HG02610 (cell line): Measurements from ENCODE around the gene TAF11L5.
"Not testable (repeated sequence)": the region's sequence is repeated elsewhere in the genome, so short reads cannot be mapped to it uniquely, and the experiment has no call there.

Source experiments
- ATAC-seq: cut with Tn5 transposase; IDR thresholded peaks from one replicate; pipeline ENCODE4 v1.9.1; 2021; ENCODE audit warnings: mild to moderate bottlenecking, moderate library complexity; ENCODE audit not compliant: unreplicated experiment

The TAF11L5 gene

DNA sequence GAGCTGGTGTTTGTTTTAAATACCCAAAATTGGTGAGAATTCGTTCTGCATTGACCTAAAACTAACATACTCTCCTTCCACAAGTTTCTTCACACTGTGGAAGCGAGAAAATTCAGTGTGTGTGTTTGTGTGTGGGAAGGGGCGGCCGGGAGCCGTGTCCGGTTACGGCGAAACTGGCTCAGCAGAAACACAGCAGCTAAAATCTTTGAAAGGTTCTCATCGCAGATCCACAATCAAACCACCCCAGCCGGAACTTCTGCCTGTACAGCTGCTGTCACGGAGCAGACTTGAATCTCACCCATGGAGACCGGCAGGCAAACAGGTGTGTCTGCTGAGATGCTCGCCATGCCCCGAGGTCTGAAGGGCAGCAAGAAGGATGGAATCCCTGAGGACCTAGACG lies at the start of gene TAF11L5:
Gene TAF11L5, plus strand, starts transcription at position 301 of the 400 bp plus-strand sequence.
- not testable (repeated sequence) for ATAC-seq

DNA sequence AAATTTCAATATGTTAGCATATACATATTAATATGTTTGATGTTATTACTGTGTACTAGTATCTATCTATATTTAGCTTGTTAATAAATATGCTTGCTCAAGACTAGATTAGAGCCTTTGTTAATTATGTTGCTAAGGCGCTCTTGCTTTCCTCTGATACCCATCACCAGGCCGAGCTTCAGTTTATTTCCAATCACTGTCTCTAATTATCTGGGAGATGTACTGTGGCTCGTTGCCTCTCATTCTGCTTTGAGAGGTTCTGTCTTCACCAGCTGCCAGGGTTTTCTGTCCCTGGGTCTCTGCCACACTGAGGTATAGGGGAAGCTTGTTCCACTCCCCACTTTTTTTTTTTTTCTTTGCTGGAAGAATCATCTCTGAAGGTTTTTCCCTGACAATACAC lies 48.0 kb upstream of the TAF11L5 start:
- ATAC-seq: no peak

DNA sequence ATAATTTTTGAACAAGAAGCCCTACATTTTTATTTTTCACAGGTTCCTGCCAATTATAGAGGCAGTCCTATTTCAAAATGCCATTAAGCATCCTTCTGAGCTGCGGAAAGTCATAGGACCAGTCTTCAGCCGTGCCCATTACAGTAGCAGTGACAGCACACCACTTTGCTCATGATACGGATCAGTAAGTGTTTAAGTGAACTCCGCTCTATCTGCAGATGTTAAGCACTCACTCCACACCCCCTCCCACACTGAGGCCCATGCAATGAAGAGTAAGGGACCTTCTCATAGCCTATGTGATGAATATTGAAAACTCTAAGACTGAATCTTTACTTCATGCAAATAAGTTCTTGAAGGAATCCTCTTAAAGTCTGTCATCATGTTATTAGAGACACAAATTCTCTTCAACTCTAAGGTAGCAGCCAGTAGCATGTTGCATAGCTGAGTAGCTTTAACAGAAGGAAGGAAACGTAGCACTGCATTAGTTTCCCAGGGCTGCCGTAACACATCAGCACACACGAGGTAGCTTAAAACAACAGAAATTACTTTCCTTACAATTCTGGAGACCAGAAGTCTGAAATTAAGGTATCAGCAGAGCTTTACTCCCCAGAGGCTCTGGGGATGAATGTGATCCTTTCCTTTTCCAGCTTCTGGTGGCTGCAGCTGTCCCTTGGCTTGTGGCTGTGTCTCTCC lies 47.3 kb upstream of the TAF11L5 start:
- ATAC-seq: no peak

DNA sequence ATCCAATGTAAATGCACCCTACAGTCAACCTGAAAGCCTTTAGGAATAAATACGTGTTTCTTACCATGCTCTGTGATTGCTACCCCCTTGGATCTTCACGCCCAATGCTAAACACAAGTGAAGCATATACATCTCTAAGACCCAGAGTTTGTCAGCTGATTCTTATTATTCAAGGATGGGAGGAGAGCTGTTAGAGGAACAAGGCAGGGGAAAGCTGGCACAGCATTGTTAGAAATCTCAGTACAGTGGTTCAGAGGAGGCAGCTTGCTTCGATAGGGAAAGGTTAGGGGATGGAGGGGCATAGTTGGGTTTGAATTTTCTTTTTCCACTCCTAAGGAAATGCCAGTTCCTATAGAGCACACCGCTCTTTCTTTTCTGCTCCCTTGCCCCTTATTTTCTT lies 43.7 kb upstream of the TAF11L5 start:
- ATAC-seq: no peak

DNA sequence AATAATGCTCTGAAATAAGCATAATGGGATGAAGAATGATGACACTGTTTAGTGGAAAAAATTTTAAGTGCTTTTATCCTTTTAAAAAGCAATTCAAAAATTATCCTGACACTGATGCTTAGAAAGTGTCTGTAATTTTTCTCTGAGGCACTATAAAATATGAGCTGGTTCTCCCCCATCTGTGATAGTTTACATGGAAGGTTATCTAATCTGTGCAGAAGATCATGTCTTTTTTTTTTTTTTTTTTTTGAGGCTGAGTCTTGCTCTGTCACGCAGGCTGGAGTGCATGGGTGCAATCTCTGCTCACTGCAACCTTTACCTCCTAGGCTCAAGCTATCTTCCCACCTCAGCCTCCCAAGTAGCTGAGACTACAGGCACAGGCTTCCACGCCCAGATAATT lies 42.2 kb upstream of the TAF11L5 start:
- no peak for ATAC-seq

DNA sequence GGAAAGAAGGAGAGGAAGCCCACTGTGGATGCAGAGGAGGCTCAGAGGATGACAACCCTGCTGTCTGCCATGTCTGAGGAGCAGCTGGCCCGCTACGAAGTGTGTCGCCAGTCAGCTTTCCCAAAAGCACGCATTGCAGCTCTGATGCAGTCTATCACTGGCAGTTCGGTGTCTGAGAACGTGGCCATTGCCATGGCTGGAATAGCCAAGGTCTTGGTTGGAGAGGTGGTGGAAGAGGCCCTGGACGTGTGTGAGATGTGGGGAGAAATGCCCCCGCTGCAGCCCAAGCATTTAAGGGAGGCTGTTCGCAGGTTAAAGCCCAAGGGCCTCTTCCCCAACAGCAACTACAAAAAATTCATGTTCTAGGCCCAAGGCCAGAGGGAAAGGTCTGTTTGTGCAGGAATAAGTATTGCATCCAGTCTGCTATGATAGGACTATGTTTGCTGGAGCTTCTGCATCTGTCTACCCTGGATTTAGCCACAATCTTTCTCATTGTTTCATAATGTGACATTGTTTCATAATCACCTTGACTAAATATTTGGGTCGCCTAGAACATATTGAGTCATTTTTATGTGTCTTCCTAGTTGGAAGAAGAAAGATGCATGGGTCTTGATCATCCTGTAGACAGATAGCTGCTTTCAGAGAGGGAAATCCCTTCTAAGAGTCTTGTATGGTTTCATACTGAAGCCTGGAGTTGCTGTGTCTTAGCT lies 38.4 kb upstream of the TAF11L5 start:
- ATAC-seq: not testable (repeated sequence)

DNA sequence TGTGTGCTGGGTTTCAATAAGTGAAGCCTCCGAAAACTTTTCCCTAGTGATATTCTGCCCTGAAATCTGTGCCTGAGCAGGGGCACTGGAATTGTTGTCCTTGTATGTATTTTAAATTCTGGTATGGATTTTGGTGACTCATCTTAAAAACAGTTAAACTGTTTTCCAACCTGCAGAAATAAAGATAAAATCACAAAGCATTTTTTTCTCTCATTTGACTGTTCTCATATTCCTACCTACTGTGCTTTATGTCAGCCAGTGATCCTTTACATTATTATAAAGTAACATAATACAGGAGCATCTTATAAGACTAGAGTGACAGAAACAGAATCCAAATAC lies 37.9 kb upstream of the TAF11L5 start:
- ATAC-seq: no peak

DNA sequence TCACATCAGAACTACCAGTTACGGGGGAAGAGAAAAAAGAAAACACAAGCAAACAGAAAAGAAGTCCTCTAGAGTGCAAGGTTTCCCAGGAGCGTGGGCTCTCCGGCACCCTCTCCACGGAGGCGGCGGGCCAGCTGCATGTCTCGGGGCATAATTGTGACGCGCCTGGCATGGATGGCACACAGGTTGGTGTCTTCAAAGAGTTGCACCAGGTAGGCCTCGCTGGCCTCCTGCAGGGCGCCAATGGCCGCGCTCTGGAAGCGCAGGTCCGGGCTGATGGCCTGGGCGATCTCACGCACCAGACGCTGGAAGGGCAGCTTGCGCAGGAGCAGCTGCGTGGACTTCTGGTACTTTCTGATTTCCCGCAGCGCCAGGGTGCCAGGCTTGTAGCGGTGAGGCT lies 33.8 kb upstream of the TAF11L5 start:
- not testable (repeated sequence) for ATAC-seq

DNA sequence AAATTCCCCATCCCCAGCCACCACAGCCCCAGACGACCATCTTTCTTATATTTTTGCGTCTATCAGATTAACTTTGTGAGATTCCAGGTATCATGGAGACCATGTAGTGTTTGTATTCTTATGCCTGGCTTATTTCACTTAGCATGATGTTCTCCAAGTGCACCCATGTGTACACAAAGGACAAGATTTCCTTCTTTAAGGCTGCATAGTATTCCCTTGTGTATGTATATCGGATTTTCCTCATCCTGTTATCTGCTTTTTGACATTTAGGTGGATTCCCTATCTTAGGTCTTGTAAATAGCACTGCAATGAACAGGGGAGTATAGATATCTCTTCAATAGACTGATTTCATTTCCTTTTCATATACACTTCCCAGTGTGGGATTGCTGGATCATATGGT lies 32.3 kb upstream of the TAF11L5 start:
- ATAC-seq: no peak

DNA sequence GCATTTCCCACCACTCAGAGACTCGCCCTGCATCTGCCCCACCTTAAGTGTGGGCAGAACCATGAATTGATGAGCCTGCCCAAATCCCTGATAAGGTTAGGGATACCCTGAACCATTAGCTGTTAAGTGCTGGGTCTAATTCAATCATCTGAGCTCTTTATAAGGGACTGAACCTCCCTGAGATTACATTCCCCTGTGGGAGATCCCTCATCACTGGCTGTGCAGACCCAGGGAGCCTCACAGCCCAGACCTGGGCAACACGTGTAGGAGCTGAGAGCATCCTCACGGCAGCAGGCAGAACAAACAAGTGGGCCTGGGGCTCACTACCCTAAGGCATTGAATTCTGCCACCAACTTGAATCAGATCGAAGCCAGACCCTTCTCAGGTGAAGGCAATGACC lies 27.6 kb upstream of the TAF11L5 start:
- ATAC-seq: no peak

DNA sequence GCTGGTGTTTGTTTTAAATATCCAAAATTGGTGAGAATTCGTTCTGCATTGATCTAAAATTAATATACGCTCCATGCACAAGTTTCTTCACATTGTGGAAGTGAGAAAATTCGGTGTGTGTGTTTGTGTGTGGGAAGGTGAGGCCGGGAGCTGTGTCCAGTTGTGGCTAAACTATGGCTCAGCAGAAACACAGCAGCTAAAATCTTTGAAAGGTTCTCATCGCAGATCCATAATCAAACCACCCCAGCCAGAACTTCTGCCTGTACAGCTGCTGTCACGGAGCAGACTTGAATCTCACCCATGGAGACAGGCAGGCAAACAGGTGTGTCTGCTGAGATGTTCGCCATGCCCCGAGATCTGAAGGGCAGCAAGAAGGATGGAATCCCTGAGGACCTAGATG lies 27.1 kb upstream of the TAF11L5 start, which contains the start of gene TAF11L2:
Gene TAF11L2, plus strand, starts transcription at position 301 of the 400 bp plus-strand sequence.
- ATAC-seq: not testable (repeated sequence)

DNA sequence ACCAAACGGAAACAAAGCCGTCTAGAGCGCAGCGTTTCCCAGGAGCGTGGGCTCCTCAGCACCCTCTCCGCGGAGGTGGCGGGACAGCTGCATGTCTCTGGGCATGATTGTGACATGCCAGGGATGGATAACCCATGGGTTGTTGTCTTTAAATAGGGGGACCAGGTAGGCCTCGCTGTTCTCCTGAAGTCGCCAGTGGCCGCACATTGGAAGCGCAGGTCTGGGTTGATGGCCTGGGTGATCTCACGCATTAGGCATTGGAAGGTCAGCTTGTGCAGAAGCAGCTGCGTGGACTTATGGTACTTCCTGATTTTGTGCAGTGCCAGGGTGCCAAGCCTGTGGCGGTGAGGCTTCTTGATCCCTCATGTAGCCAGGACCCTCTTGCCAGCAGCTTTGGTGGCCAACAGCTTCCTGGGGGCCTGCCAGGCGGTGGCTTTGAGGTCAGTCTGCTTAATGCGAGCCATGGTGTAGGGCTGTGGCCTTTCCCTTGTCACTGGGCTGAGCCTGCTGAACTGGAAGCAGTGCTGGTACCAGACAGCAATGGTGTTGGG lies 13.2 kb upstream of the TAF11L5 start:
- no peak for ATAC-seq

DNA sequence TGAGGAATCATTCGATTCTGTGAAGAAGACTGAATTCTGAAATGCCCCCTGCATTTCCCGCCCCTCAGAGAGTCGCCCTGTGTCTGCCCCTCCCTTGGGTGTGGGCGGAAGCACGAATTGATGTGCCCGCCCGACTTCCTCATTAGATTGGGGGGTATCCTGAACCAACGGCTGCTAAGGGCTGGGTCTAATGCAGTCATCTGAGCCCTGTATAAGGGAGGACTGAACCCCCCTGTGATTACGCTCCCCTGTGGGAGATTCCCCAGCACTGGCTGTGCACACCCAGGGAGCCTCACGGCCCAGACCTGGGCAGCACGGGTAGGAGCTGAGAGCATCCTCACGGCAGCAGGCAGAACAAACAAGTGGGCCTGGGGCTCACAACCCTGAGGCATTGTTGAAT lies 7.5 kb upstream of the TAF11L5 start:
- not testable (repeated sequence) for ATAC-seq

DNA sequence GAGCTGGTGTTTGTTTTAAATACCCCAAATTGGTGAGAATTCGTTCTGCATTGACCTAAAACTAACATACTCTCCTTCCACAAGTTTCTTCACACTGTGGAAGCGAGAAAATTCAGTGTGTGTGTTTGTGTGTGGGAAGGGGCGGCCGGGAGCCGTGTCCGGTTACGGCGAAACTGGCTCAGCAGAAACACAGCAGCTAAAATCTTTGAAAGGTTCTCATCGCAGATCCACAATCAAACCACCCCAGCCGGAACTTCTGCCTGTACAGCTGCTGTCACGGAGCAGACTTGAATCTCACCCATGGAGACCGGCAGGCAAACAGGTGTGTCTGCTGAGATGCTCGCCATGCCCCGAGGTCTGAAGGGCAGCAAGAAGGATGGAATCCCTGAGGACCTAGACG lies 7.0 kb upstream of the TAF11L5 start, which contains the start of gene TAF11L3:
Gene TAF11L3, plus strand, starts transcription at position 301 of the 400 bp plus-strand sequence.
- not testable (repeated sequence) for ATAC-seq

DNA sequence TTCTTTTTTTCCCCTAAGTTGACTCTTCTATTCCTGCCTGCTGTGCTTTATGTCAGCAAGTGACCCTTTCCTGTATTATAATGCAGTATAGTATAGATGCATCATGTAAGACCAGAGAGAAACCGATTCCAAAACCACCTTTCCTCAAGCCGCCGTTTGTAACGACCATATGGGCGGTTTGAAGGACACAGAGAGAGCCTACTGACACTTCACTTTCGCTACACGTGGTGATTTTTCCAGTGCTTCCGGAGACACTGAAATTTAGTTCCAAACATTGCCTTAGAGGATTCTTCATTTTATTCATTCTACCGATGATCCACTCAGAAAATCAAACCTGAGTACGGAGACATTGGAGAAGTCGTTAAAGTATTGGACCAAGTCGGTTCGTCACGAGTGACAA lies 5.5 kb upstream of the TAF11L5 start:
- ATAC-seq: not testable (repeated sequence)

DNA sequence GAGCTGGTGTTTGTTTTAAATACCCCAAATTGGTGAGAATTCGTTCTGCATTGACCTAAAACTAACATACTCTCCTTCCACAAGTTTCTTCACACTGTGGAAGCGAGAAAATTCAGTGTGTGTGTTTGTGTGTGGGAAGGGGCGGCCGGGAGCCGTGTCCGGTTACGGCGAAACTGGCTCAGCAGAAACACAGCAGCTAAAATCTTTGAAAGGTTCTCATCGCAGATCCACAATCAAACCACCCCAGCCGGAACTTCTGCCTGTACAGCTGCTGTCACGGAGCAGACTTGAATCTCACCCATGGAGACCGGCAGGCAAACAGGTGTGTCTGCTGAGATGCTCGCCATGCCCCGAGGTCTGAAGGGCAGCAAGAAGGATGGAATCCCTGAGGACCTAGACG lies 3.5 kb upstream of the TAF11L5 start, which contains the start of gene TAF11L4:
Gene TAF11L4, plus strand, starts transcription at position 301 of the 400 bp plus-strand sequence.
- ATAC-seq: not testable (repeated sequence)

DNA sequence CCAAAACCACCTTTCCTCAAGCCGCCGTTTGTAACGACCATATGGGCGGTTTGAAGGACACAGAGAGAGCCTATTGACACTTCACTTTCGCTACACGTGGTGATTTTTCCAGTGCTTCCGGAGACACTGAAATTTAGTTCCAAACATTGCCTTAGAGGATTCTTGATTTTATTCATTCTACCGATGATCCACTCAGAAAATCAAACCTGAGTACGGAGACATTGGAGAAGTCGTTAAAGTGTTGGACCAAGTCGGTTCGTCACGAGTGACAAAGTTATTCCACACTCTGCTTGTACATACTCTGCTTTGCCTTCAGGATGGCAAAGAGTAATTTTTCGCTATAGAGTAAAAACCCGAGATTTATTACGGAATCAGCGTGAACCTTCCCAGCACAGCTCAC lies 1.5 kb downstream of the TAF11L5 start:
- not testable (repeated sequence) for ATAC-seq

DNA sequence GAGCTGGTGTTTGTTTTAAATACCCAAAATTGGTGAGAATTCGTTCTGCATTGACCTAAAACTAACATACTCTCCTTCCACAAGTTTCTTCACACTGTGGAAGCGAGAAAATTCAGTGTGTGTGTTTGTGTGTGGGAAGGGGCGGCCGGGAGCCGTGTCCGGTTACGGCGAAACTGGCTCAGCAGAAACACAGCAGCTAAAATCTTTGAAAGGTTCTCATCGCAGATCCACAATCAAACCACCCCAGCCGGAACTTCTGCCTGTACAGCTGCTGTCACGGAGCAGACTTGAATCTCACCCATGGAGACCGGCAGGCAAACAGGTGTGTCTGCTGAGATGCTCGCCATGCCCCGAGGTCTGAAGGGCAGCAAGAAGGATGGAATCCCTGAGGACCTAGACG lies 3.3 kb downstream of the TAF11L5 start, which contains the start of gene TAF11L6:
Gene TAF11L6, plus strand, starts transcription at position 301 of the 400 bp plus-strand sequence.
- ATAC-seq: not testable (repeated sequence)
